ENCODE results near the gene ZP2. TPM values are rescaled to one million over a fixed set of nuclear protein-coding genes. Genes with fewer than 3 reads are reported as not detected.

The ZP2 gene
- polyA plus RNA-seq, 1 experiment: not detected

DNA sequence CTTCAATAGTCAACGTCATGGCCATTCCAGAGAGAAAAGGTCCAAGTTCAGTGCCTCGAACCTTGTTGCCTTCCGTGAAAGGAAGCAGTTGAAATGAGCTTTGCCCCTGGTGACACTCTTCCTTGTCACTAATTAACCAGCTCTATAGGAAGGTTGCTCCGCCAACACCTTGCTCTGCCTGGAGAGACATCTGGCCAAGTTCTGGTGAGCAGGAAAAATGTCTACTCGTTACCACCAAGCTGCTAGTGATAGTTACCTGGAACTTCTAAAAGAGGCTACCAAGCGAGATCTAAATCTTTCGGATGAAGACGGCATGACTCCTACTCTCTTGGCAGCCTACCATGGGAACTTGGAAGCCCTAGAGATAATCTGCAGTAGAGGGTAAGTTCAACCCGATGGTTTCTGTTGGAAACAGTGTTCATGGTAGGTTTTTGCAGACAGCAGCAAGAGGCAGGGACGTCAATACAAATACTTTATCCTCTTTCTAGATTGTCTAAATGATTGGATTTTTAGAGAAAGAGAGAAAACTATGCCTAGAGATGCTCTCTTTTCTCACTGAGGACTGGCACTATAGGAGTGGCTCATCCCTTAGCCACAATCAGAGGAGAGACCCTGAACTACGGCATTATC lies 22.3 kb upstream of the ZP2 start, which contains the start of gene ANKS4B:
Gene ANKS4B, plus strand, starts transcription at position 179 of the 630 bp plus-strand sequence. Its CDS starts 39 bp downstream, at position 218.
- Histone ChIP-seq H3K36me3 (ENCODE audit: control insufficient read depth, insufficient read depth, low read length) (no peaks in the 10 kb centered on the region), H3K4me3 (ENCODE audit: low read depth, low read length) (no peak within 1 kb of the TSS), H3K27me3 (ENCODE audit: control insufficient read depth, insufficient read depth, low read length) (0 out of 2 replicates have a peak, but pooled peaks cover under 1% of the 10 kb centered on the region)
- CTCF ChIA-PET: interaction anchor here (1.1 kb wide), 1 partner anchor 1423 kb away, joined by 3 read pairs; no protein-coding TSS in a partner anchor
- TF ChIP-seq, protein P1, sequence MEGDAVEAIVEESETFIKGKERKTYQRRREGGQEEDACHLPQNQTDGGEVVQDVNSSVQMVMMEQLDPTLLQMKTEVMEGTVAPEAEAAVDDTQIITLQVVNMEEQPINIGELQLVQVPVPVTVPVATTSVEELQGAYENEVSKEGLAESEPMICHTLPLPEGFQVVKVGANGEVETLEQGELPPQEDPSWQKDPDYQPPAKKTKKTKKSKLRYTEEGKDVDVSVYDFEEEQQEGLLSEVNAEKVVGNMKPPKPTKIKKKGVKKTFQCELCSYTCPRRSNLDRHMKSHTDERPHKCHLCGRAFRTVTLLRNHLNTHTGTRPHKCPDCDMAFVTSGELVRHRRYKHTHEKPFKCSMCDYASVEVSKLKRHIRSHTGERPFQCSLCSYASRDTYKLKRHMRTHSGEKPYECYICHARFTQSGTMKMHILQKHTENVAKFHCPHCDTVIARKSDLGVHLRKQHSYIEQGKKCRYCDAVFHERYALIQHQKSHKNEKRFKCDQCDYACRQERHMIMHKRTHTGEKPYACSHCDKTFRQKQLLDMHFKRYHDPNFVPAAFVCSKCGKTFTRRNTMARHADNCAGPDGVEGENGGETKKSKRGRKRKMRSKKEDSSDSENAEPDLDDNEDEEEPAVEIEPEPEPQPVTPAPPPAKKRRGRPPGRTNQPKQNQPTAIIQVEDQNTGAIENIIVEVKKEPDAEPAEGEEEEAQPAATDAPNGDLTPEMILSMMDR (IDR thresholded peaks at IDR 0.05; ENCODE audit: insufficient read depth, low read depth, low read length): no peak
- POLR2A ChIA-PET: no interaction called here
- no peak for DNase-seq (ENCODE audit: low read depth)

DNA sequence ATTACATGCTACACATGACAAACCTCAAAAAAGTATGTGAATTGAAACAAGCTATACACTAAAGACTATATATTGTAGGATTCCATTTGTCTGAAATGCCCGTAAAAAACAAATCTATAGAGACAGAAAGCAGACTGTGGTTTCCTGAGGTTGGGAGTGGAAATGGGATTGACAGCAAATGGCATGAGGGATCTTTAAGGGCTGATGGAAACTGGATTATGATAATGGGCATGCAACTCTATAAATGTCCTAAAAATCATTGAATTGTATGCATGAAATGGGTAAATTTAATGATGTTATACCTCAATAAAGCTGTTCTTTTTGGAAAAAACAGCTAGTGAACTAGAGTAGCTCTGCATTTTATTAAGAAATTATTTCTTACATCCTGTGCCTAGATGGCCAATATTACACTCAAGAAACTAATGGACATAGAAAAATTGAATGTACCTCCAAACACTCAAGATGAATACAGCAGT lies 21.7 kb upstream of the ZP2 start:
- no peaks in the 10 kb centered on the region for H3K36me3 ChIP-seq (ENCODE audit: control insufficient read depth, insufficient read depth, low read length)
- no peak overlapping the region for H3K4me3 ChIP-seq (ENCODE audit: low read depth, low read length)
- TF ChIP-seq, protein P1 (IDR thresholded peaks at IDR 0.05; ENCODE audit: insufficient read depth, low read depth, low read length): no peak
- ChIA-PET POLR2A (no interaction called here), CTCF (interaction anchor here (1.1 kb wide), 1 partner anchor 1423 kb away, joined by 3 read pairs; no protein-coding TSS in a partner anchor)
- peaks cover 1% of the 10 kb centered on the region; the same call in 1 of the 2 replicates for H3K27me3 ChIP-seq (ENCODE audit: control insufficient read depth, insufficient read depth, low read length)
- DNase-seq (ENCODE audit: low read depth): no peak

DNA sequence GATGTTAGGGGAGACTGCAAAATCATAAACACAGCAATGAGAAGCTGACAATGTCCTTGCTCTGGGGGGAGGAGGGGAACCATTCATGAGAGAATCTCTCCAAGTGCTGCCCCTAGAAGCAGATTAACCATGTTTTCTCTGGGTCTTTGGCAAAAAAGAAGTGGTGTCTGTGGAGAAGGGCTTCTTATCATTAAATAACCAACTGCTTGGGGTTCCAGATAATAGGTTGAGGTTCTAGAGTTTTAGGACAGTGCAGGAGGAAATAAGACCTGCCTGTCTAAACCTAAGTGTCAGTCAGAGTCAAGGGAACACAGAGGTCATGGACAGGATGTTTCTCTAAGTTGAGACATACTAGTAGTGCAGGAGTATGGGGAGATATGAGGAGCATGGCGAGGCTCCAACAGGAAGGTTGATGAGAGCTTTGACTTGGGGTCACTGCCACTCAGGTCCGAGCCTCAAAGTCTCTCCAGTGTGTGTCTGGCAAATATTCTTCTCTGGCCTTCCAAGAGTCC lies 17.0 kb upstream of the ZP2 start:
- TF ChIP-seq, protein P1 (IDR thresholded peaks at IDR 0.05; ENCODE audit: insufficient read depth, low read depth, low read length): no peak
- peaks cover 3% of the 10 kb centered on the region; the same call in 1 of the 2 replicates for H3K27me3 ChIP-seq (ENCODE audit: control insufficient read depth, insufficient read depth, low read length)
- ChIA-PET POLR2A (no interaction called here), CTCF (interaction anchor here (0.6 to 1.0 kb wide), 2 partner anchors 40 to 1835 kb away, joined by 3 to 4 read pairs; no protein-coding TSS in a partner anchor)
- no peak for DNase-seq (ENCODE audit: low read depth)
- no peaks in the 10 kb centered on the region for H3K36me3 ChIP-seq (ENCODE audit: control insufficient read depth, insufficient read depth, low read length)
- no peak overlapping the region for H3K4me3 ChIP-seq (ENCODE audit: low read depth, low read length)

DNA sequence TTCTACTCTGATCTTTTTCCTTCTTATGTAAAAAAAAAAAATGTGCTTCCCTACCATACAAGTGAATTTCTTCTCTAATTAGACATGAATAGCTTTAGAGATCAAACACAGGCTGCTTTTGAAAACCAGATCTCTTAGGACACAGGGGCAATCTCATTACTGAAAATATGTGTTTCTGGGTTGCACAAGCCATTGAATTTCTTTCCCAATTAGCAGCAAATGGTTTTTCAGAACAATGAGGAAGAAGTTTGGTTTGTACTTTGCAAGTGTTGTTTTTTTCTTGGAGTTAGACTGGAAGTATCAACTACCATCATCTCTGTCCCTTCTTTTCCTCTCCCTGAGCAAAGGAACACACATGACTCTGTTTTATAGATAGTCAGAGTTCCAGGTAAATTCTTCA lies 16.5 kb upstream of the ZP2 start:
- no peak overlapping the region for H3K4me3 ChIP-seq (ENCODE audit: low read depth, low read length)
- peaks cover 3% of the 10 kb centered on the region; the same call in 1 of the 2 replicates for H3K27me3 ChIP-seq (ENCODE audit: control insufficient read depth, insufficient read depth, low read length)
- CTCF ChIA-PET: interaction anchor here (0.6 to 1.0 kb wide), 2 partner anchors 39 to 1836 kb away, joined by 3 to 4 read pairs; no protein-coding TSS in a partner anchor
- no peak for DNase-seq (ENCODE audit: low read depth)
- POLR2A ChIA-PET: no interaction called here
- H3K36me3 ChIP-seq (ENCODE audit: control insufficient read depth, insufficient read depth, low read length): no peaks in the 10 kb centered on the region
- TF ChIP-seq, protein P1 (IDR thresholded peaks at IDR 0.05; ENCODE audit: insufficient read depth, low read depth, low read length): no peak

DNA sequence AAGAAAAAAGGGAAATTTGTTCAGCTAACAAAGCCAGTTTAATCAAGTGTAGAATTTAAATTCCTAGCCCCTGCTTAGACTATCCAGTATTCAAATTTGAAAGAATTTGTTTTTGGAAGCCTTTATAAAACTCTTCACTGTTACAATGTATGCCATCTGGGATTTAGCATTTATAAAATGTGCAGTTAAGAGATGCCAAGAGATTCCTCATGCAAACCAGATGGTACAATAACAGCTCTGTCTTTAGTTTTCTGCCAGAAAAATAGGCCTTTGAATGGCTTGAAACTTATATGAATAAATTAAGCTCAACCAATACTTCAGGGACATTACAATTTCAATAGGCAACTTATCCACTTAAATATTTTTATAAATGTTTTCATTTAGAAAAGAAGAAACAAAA lies 15.4 kb upstream of the ZP2 start:
- ChIA-PET POLR2A (no interaction called here), CTCF (interaction anchor here (1.2 kb wide), 1 partner anchor 74 kb away, joined by 3 read pairs; no protein-coding TSS in a partner anchor)
- no peaks in the 10 kb centered on the region for H3K36me3 ChIP-seq (ENCODE audit: control insufficient read depth, insufficient read depth, low read length)
- peaks cover 3% of the 10 kb centered on the region; the same call in 1 of the 2 replicates for H3K27me3 ChIP-seq (ENCODE audit: control insufficient read depth, insufficient read depth, low read length)
- H3K4me3 ChIP-seq (ENCODE audit: low read depth, low read length): no peak overlapping the region
- no peak for DNase-seq (ENCODE audit: low read depth)
- TF ChIP-seq, protein P1 (IDR thresholded peaks at IDR 0.05; ENCODE audit: insufficient read depth, low read depth, low read length): no peak
